Hematopoietic multipotent progenitor cell treated with erythropoietin and hydrocortisone succinate and interleukin-3 and kit ligand, for 8 days (in vitro differentiated cells): Measurements from ENCODE around the gene RUFY3.

Source experiments
- DNase-seq: peaks from one replicate; pipeline ENCODE4 v3.0.0-alpha.2; 2015

RUFY3 gene

DNA sequence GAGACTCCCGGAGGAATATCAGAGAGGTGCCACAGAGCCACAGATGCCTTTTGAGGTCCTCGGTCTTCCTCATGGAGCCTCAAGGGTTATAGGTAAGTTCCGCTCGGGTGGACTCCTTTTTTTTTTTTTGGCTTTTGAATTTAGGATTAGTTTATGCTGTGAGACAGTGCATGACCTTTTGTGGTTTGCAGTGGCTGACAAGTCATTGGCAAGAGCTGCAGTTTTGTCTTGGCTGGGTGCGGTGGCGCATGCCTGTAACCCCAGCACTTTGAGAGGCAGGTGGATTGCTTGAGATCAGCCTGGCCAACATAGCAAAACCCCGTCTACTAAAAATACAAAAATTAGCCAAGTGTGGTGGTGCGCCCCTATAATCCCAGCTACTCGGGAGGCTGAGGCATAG lies 122.4 kb downstream of the RUFY3 start:
- DNase-seq = no peak

DNA sequence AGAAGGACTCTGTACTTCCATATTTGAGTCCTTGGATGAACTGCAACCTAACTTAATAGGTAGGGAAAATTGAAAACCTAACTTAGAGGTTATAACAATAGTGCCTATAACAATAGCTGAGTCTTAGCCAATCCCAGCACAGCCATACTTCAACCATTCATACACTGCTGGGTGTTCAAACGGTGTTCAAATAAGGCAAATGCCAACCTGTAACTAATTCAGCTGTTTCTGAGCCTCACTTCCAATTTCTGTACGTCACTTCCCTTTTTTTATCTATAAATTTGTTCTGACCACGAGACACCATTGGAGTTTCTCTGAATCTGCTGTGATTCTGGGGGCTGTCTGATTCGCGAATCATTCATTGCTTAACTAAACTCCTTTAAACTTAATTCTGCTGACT lies 127.5 kb downstream of the RUFY3 start:
- DNase-seq = no peak

- DNase-seq = peak; percentile 75
Observed at GRCh38 chr4:70855464-70855863, 133.7 kb downstream of the RUFY3 start.
